HCT116 (cell line): ENCODE data around the gene SKP2. TPM values are rescaled to one million over a fixed set of nuclear protein-coding genes. Genes with fewer than 3 reads are reported as not detected.

Source experiments
- ATAC-seq: fragments of 200-7000 bp; cut with Tn5 transposase; 2 replicates; pipeline ENCODE4 v1.9.1; 2020; ENCODE audit warnings: mild to moderate bottlenecking, moderate library complexity
- BruUV-seq: library from RNA; stranded (reverse); fragments of 400-500 nt; replicated peaks from 2 replicates; lab custom pipeline; 2021; lab: Mats Ljungman, UMichigan
- CTCF ChIA-PET: fragments of 300-600 bp; sonication (Branson Sonifier 250); formaldehyde crosslinking; loops from one replicate; lab custom pipeline; 2021; ENCODE audit warnings: antibody characterized with exemption; lab: Charles Lee
- POLR2A ChIA-PET: fragments of 300-600, 350-600 bp; sonication (Branson Sonifier 250); formaldehyde crosslinking; loops from one replicate; lab custom pipeline; 2021; ENCODE audit warnings: antibody characterized with exemption; lab: Charles Lee
- RAD21 ChIA-PET, 2 experiments: fragments of 300-600 bp; sonication (Branson Sonifier 250); formaldehyde crosslinking; loops; one replicate each; lab custom pipeline; 2023; ENCODE audit warnings: low total read pairs in 2 of 2; ENCODE audit not compliant: uncharacterized antibody in 2 of 2, unreplicated experiment in 2 of 2, low non-redundant PET in 1 of 2; lab: Charles Lee
- DNase-seq: peaks from one replicate; pipeline ENCODE4 v3.0.0-alpha.2; 2010; ENCODE audit warnings: low read depth, low spot score
- H2AFZ ChIP-seq: fragments of 200-600 bp; shearing (Covaris generic), sonication (generic); 2 replicates; pipeline ENCODE4 v1.6.1; 2017; ENCODE audit warnings: low read depth, mixed run types, mixed read lengths, antibody characterized with exemption, low read length; ENCODE audit not compliant: poor library complexity, severe bottlenecking
- H3K27ac ChIP-seq: 2 replicates; pipeline ENCODE4 v1.5.1; 2012; ENCODE audit warnings: low read depth, low read length
- H3K27me3 ChIP-seq: fragments of 200-600 bp; sonication (generic); 2 replicates; pipeline ENCODE4 v1.6.1; 2016; ENCODE audit warnings: mixed run types, low read length, mixed read lengths; ENCODE audit not compliant: insufficient read depth
- H3K36me3 ChIP-seq, 2 experiments: fragments of 200-500 bp in 1 of 2; fragments of 200-600 bp in 1 of 2; sonication (Bioruptor generic) in 1 of 2; sonication (generic) in 1 of 2; 2 replicates each; pipeline versions ENCODE4 v1.5.1 to v1.6.1; 2014 to 2016; ENCODE audit warnings: low read length in 2 of 2, inconsistent platforms in 1 of 2, mixed read lengths in 1 of 2, mixed run types in 1 of 2; ENCODE audit not compliant: insufficient read depth in 2 of 2, control insufficient read depth in 1 of 2
- H3K4me1 ChIP-seq, 2 experiments: fragments of 200-600 bp in 1 of 2; sonication (generic) in 1 of 2; 2 replicates each; pipeline versions ENCODE4 v1.5.1 to v1.6.1; 2012 to 2017; ENCODE audit warnings: low read length in 2 of 2, inconsistent platforms in 1 of 2, mild to moderate bottlenecking in 1 of 2, mixed read lengths in 1 of 2, mixed run types in 1 of 2, moderate library complexity in 1 of 2; ENCODE audit not compliant: insufficient read depth in 2 of 2, control insufficient read depth in 1 of 2
- H3K4me2 ChIP-seq: fragments of 200-600 bp; sonication (generic); 2 replicates; pipeline ENCODE4 v1.6.1; 2017; ENCODE audit warnings: mixed run types, low read length, mixed read lengths
- H3K4me3 ChIP-seq, 2 experiments: fragments of 200-600 bp in 1 of 2; sonication (generic) in 1 of 2; replicated peaks in 1 of 2; 2 replicates each; pipeline ENCODE4 v1.5.1; 2011 to 2016; ENCODE audit warnings: low read length in 2 of 2, control low read depth in 1 of 2, low read depth in 1 of 2, mild to moderate bottlenecking in 1 of 2, mixed read lengths in 1 of 2, mixed run types in 1 of 2
- H3K79me2 ChIP-seq: fragments of 200-600 bp; sonication (generic); 2 replicates; pipeline ENCODE4 v1.6.1; 2017; ENCODE audit warnings: mild to moderate bottlenecking, mixed run types, low read length, moderate library complexity, mixed read lengths; ENCODE audit not compliant: insufficient read depth
- H3K9ac ChIP-seq: fragments of 200-600 bp; sonication (generic); 2 replicates; pipeline ENCODE4 v1.6.1; 2016; ENCODE audit warnings: low read length, mixed read lengths
- H3K9me2 ChIP-seq: fragments of 200-600 bp; sonication (generic), shearing (Covaris generic); 2 replicates; pipeline ENCODE4 v1.6.1; 2017; ENCODE audit warnings: mixed run types, mild to moderate bottlenecking, moderate library complexity; ENCODE audit not compliant: insufficient read depth
- H3K9me3 ChIP-seq, 2 experiments: fragments of 200-500 bp in 1 of 2; fragments of 200-600 bp in 1 of 2; sonication (Bioruptor generic) in 1 of 2; sonication (generic) in 1 of 2; 2 replicates each; pipeline ENCODE4 v1.6.1; 2014 to 2017; ENCODE audit warnings: low read length in 2 of 2, mixed read lengths in 2 of 2, inconsistent platforms in 1 of 2, low read depth in 1 of 2, mild to moderate bottlenecking in 1 of 2, mixed run types in 1 of 2, moderate library complexity in 1 of 2; ENCODE audit not compliant: control insufficient read depth in 1 of 2, insufficient read depth in 1 of 2
- H4K20me1 ChIP-seq: fragments of 200-600 bp; sonication (generic), shearing (Covaris generic); 2 replicates; pipeline ENCODE4 v1.6.1; 2017; ENCODE audit warnings: mixed run types, mild to moderate bottlenecking, moderate library complexity; ENCODE audit not compliant: insufficient read depth
- ATF3 ChIP-seq: IDR thresholded peaks from 2 replicates; pipeline ENCODE4 v1.6.1; 2012
- CBX3 ChIP-seq: IDR thresholded peaks from 2 replicates; pipeline ENCODE4 v1.6.1; 2012; ENCODE audit warnings: low read depth
- CTCF ChIP-seq, 3 experiments: fragments of 200-600 bp in 1 of 3; sonication (generic) in 1 of 3; IDR thresholded peaks in 2 of 3; conservative IDR thresholded peaks in 1 of 3; 2 replicates each; pipeline ENCODE4 v1.5.1; 2012 to 2017; ENCODE audit warnings: low read depth in 2 of 3, low read length in 2 of 3, antibody characterized with exemption in 1 of 3, borderline replicate concordance in 1 of 3, control low read depth in 1 of 3, mild to moderate bottlenecking in 1 of 3, mixed read lengths in 1 of 3, mixed run types in 1 of 3, moderate library complexity in 1 of 3; ENCODE audit not compliant: insufficient read depth in 1 of 3
- EGR1 ChIP-seq: IDR thresholded peaks from 2 replicates; pipeline ENCODE4 v1.6.1; 2012; ENCODE audit warnings: low read depth
- ELF1 ChIP-seq: IDR thresholded peaks from 2 replicates; pipeline ENCODE4 v1.6.1; 2012; ENCODE audit warnings: low read depth, borderline replicate concordance
- EZH2 ChIP-seq: fragments of 200-600 bp; sonication (generic); IDR thresholded peaks from 2 replicates; pipeline ENCODE4 v1.6.1; 2017; ENCODE audit warnings: antibody characterized with exemption, mixed run types
- EZH2phosphoT487 ChIP-seq: fragments of 200-600 bp; IDR thresholded peaks from 2 replicates; pipeline ENCODE4 v1.6.1; 2018; ENCODE audit warnings: antibody characterized with exemption, borderline replicate concordance
- MAX ChIP-seq: IDR thresholded peaks from 2 replicates; pipeline ENCODE4 v1.6.1; 2012
- RAD21 ChIP-seq: IDR thresholded peaks from 2 replicates; pipeline ENCODE4 v1.6.1; 2012; ENCODE audit warnings: low read depth, mild to moderate bottlenecking
- SIN3A ChIP-seq: IDR thresholded peaks from 2 replicates; pipeline ENCODE4 v1.6.1; 2012; ENCODE audit warnings: low read depth
- SP1 ChIP-seq: IDR thresholded peaks from 2 replicates; pipeline ENCODE4 v1.6.1; 2012; ENCODE audit warnings: low read depth
- SRF ChIP-seq: IDR thresholded peaks from 2 replicates; pipeline ENCODE4 v1.6.1; 2012; ENCODE audit warnings: low read depth
- YY1 ChIP-seq: IDR thresholded peaks from 2 replicates; pipeline ENCODE4 v1.6.1; 2011; ENCODE audit warnings: low read length, low read depth, moderate library complexity, mild to moderate bottlenecking; ENCODE audit not compliant: insufficient replicate concordance; ENCODE audit errors: extremely low read depth
- ZBTB33 ChIP-seq: IDR thresholded peaks from 2 replicates; pipeline ENCODE4 v1.6.1; 2011; ENCODE audit warnings: mild to moderate bottlenecking, low read length, moderate library complexity; ENCODE audit not compliant: insufficient replicate concordance; ENCODE audit errors: extremely low read depth
- ZFX ChIP-seq: fragments of 450-650 bp; IDR thresholded peaks from 2 replicates; pipeline ENCODE4 v1.6.1; 2017
- ZNF274 ChIP-seq: fragments of 200-500 bp; sonication (Bioruptor generic); IDR thresholded peaks from 2 replicates; pipeline ENCODE4 v1.6.1; 2014; ENCODE audit warnings: mild to moderate bottlenecking, low read depth, low read length, inconsistent platforms
- intact Hi-C: fragments of 100-400 bp; cut with micrococcal nuclease; formaldehyde crosslinking; loops from 2 replicates; pipeline ENCODE4 v1.10.0; 2022
- total RNA-seq: library from RNA; stranded (reverse); gene quantifications from one replicate; pipeline ENCODE4 v1.2.1, GENCODE V29; 2021; ENCODE audit not compliant: unreplicated experiment

The SKP2 gene
- total RNA-seq, 1 experiment from 2014 or later = 44.3 TPM

GRCh38 chr5:36175043-36175442 lies 23.1 kb downstream of the SKP2 start (continued):
- TF ChIP-seq CTCF (IDR thresholded peaks at IDR 0.05 in 2 of 3, conservative IDR thresholded peaks at IDR 0.05 in 1 of 3; ENCODE audit: borderline replicate concordance in 1 of 3, insufficient read depth in 1 of 3, low read depth in 2 of 3, low read length in 2 of 3) (no peak), RAD21 (no peak)

- ATAC-seq (no peak), DNase-seq (no peak)
- no peak overlapping the region for H3K4me3 ChIP-seq
- RAD21 ChIA-PET = no interaction called here
- no peak overlapping the region for H3K27ac ChIP-seq
- H3K9ac ChIP-seq = no peak overlapping the region
- H3K4me2 ChIP-seq = no peak overlapping the region
- BruUV-seq = no TSS peak
- no peaks in the 10 kb centered on the region for H4K20me1 ChIP-seq
- H3K79me2 ChIP-seq = no peaks in the 10 kb centered on the region
- CTCF ChIA-PET = interaction anchor here (1.4 to 2.7 kb wide), 4 partner anchors 11 to 129 kb away, joined by 5 to 14 read pairs (median 8); partner anchors contain the start of gene NADK2
- POLR2A ChIA-PET = no interaction called here
- intact Hi-C loops = loop anchor here (2.0 kb wide), 1 partner anchor 222 kb away; no protein-coding TSS in a partner anchor
- H3K4me1 ChIP-seq = no peaks in the 10 kb centered on the region
- H3K27me3 ChIP-seq = no peaks in the 10 kb centered on the region
- H2AFZ ChIP-seq = no peak overlapping the region
- peaks cover 21 to 35% of the 10 kb centered on the region in 2 experiments; a peak in 3 of 4 replicates for H3K36me3 ChIP-seq
- no peaks in the 10 kb centered on the region for H3K9me2 ChIP-seq
- H3K9me3 ChIP-seq = no peaks in the 10 kb centered on the region
- TF ChIP-seq YY1 = no peak
- TF ChIP-seq ZFX = no peak
- TF ChIP-seq EZH2phosphoT487 = no peak
- no peak for TF ChIP-seq EZH2
- TF ChIP-seq ELF1 = no peak
- no peak for TF ChIP-seq CBX3
- TF ChIP-seq ZBTB33 = no peak
- TF ChIP-seq EGR1 = no peak
- TF ChIP-seq SRF = no peak
- no peak for TF ChIP-seq MAX
- no peak for TF ChIP-seq ZNF274
- no peak for TF ChIP-seq RAD21
- no peak for TF ChIP-seq CTCF (IDR thresholded peaks at IDR 0.05 in 2 of 3, conservative IDR thresholded peaks at IDR 0.05 in 1 of 3; ENCODE audit: borderline replicate concordance in 1 of 3, insufficient read depth in 1 of 3, low read depth in 2 of 3, low read length in 2 of 3)
- TF ChIP-seq ATF3 = no peak
- no peak for TF ChIP-seq SIN3A
- TF ChIP-seq SP1 = no peak
These were observed 25.2 kb downstream of the SKP2 start for GRCh38 chr5:36177154-36177553.
